Stimulated activated effector memory CD8-positive, alpha-beta T cell treated with anti-CD3 and anti-CD28 coated beads, Interleukin-12 subunit alpha, Interleukin-12 subunit beta, amount 100 ng/mL, for 72 hours (primary cell): ENCODE data around the gene CCNL1.

Experiments
- ATAC-seq: fragments of 150-1000 bp; cut with Tn5 transposase; 2 replicates; pipeline ENCODE4 v1.10.0; 2021
- DNase-seq, 2 donors: peaks; one replicate each; pipeline ENCODE4 v3.0.0; 2021 to 2022; ENCODE audit warnings: low spot score in 2 of 2
- H3K27ac Mint-ChIP-seq: one replicate; pipeline ENCODE4 v1.8.0; 2022; ENCODE audit warnings: mild to moderate bottlenecking, mixed read lengths
- H3K36me3 Mint-ChIP-seq: one replicate; pipeline ENCODE4 v1.8.0; 2022; ENCODE audit warnings: mild to moderate bottlenecking, mixed read lengths
- H3K4me1 Mint-ChIP-seq: one replicate; pipeline ENCODE4 v1.8.0; 2022; ENCODE audit warnings: mixed read lengths
- H3K4me3 Mint-ChIP-seq: one replicate; pipeline ENCODE4 v1.8.0; 2022; ENCODE audit warnings: mild to moderate bottlenecking, mixed read lengths
- H3K9me3 Mint-ChIP-seq: one replicate; pipeline ENCODE4 v1.8.0; 2022; ENCODE audit warnings: mixed read lengths

CCNL1 gene

GRCh38 chr3:157157836-157158235 lies 2.1 kb downstream of the CCNL1 start:
- H3K9me3 Mint-ChIP-seq: no peaks in the 10 kb centered on the region
- ATAC-seq (no peak), DNase-seq (no peak)
- peaks cover 83% of the 10 kb centered on the region for H3K36me3 Mint-ChIP-seq
- H3K27ac Mint-ChIP-seq: peak overlapping the region; percentile 98
- peaks cover 61% of the 10 kb centered on the region for H3K4me1 Mint-ChIP-seq
- H3K4me3 Mint-ChIP-seq: peak overlapping the region; percentile 86

GRCh38 chr3:157156837-157157635 lies 2.9 kb downstream of the CCNL1 start:
- Mint-ChIP-seq H3K9me3 (no peaks in the 10 kb centered on the region), H3K4me3 (peak overlapping the region; percentile 86), H3K4me1 (peaks cover 61% of the 10 kb centered on the region), H3K36me3 (peaks cover 91% of the 10 kb centered on the region), H3K27ac (peak overlapping the region; percentile 98)
- ATAC-seq: no peak
- DNase-seq: no peak

- Mint-ChIP-seq H3K27ac (peak overlapping the region; percentile 98), H3K9me3 (no peaks in the 10 kb centered on the region), H3K4me3 (peak overlapping the region; percentile 86), H3K4me1 (peaks cover 57% of the 10 kb centered on the region), H3K36me3 (peaks cover 100% of the 10 kb centered on the region)
- ATAC-seq (no peak), DNase-seq (no peak)
Measured at GRCh38 chr3:157155591-157155990, 4.4 kb downstream of the CCNL1 start.

- H3K4me1 Mint-ChIP-seq: peaks cover 57% of the 10 kb centered on the region
- peak overlapping the region; percentile 86 for H3K4me3 Mint-ChIP-seq
- H3K27ac Mint-ChIP-seq: peak overlapping the region; percentile 98
Measured at GRCh38 chr3:157154563-157155330, 5.2 kb downstream of the CCNL1 start.

GRCh38 chr3:157152930-157153329 lies 7.0 kb downstream of the CCNL1 start:
- Mint-ChIP-seq H3K9me3 (no peaks in the 10 kb centered on the region), H3K4me1 (peaks cover 65% of the 10 kb centered on the region), H3K36me3 (peaks cover 100% of the 10 kb centered on the region), H3K4me3 (no peak overlapping the region), H3K27ac (peak overlapping the region; percentile 69)
- ATAC-seq (no peak), DNase-seq (no peak)

More at GRCh38 chr3:157154563-157155330, 5.2 kb downstream of the CCNL1 start:
- Mint-ChIP-seq H3K9me3 (no peaks in the 10 kb centered on the region), H3K36me3 (peaks cover 100% of the 10 kb centered on the region)
- ATAC-seq: no peak
- DNase-seq: no peak

GRCh38 chr3:157152438-157152837 lies 7.5 kb downstream of the CCNL1 start:
- ATAC-seq (no peak), DNase-seq (no peak)
- peaks cover 60% of the 10 kb centered on the region for H3K4me1 Mint-ChIP-seq
- H3K36me3 Mint-ChIP-seq: peaks cover 100% of the 10 kb centered on the region
- H3K27ac Mint-ChIP-seq: no peak overlapping the region
- no peaks in the 10 kb centered on the region for H3K9me3 Mint-ChIP-seq
- H3K4me3 Mint-ChIP-seq: no peak overlapping the region

- H3K4me1 Mint-ChIP-seq: peaks cover 54% of the 10 kb centered on the region
- DNase-seq (no peak), ATAC-seq (no peak)
- H3K27ac Mint-ChIP-seq: peak overlapping the region; percentile 79
- no peak overlapping the region for H3K4me3 Mint-ChIP-seq
- peaks cover 100% of the 10 kb centered on the region for H3K36me3 Mint-ChIP-seq
- H3K9me3 Mint-ChIP-seq: no peaks in the 10 kb centered on the region
Measured at GRCh38 chr3:157151627-157152026, 8.3 kb downstream of the CCNL1 start.

- peaks cover 49% of the 10 kb centered on the region for H3K4me1 Mint-ChIP-seq
- H3K9me3 Mint-ChIP-seq: no peaks in the 10 kb centered on the region
- no peak for ATAC-seq
- H3K4me3 Mint-ChIP-seq: no peak overlapping the region
- peak overlapping the region; percentile 79 for H3K27ac Mint-ChIP-seq
- DNase-seq: no peak
- peaks cover 100% of the 10 kb centered on the region for H3K36me3 Mint-ChIP-seq
Measured at GRCh38 chr3:157151151-157151550, 8.8 kb downstream of the CCNL1 start.

GRCh38 chr3:157149136-157149696 lies 10.7 kb downstream of the CCNL1 start:
- no peak for DNase-seq
- Mint-ChIP-seq H3K27ac (peak overlapping the region; percentile 81), H3K4me3 (no peak overlapping the region), H3K4me1 (peaks cover 30% of the 10 kb centered on the region), H3K36me3 (peaks cover 100% of the 10 kb centered on the region), H3K9me3 (no peaks in the 10 kb centered on the region)
- no peak for ATAC-seq

GRCh38 chr3:157148196-157148889 lies 11.6 kb downstream of the CCNL1 start:
- H3K9me3 Mint-ChIP-seq: no peaks in the 10 kb centered on the region
- H3K36me3 Mint-ChIP-seq: peaks cover 100% of the 10 kb centered on the region
- H3K4me1 Mint-ChIP-seq: peaks cover 25% of the 10 kb centered on the region
- DNase-seq (no peak), ATAC-seq (peak; percentile 86)
- H3K27ac Mint-ChIP-seq: peak overlapping the region; percentile 81
- no peak overlapping the region for H3K4me3 Mint-ChIP-seq

GRCh38 chr3:157147099-157147803 lies 12.7 kb downstream of the CCNL1 start:
- H3K36me3 Mint-ChIP-seq: peaks cover 100% of the 10 kb centered on the region
- no peak for DNase-seq
- no peak overlapping the region for H3K4me3 Mint-ChIP-seq
- peak overlapping the region; percentile 69 for H3K27ac Mint-ChIP-seq
- no peak for ATAC-seq
- no peaks in the 10 kb centered on the region for H3K9me3 Mint-ChIP-seq
- H3K4me1 Mint-ChIP-seq: peaks cover 21% of the 10 kb centered on the region

- Mint-ChIP-seq H3K9me3 (no peaks in the 10 kb centered on the region), H3K36me3 (peaks cover 95% of the 10 kb centered on the region), H3K27ac (peak overlapping the region; percentile 69), H3K4me3 (no peak overlapping the region), H3K4me1 (peaks cover 15% of the 10 kb centered on the region)
- ATAC-seq: no peak
- DNase-seq: no peak
Measured at GRCh38 chr3:157145606-157146322, 14.2 kb downstream of the CCNL1 start.

GRCh38 chr3:157142315-157142714 lies 17.6 kb downstream of the CCNL1 start:
- Mint-ChIP-seq H3K36me3 (peaks cover 86% of the 10 kb centered on the region), H3K4me1 (peaks cover 6% of the 10 kb centered on the region), H3K4me3 (no peak overlapping the region), H3K9me3 (no peaks in the 10 kb centered on the region), H3K27ac (no peak overlapping the region)
- no peak for ATAC-seq
- DNase-seq: peak in 1 of 2 donors; percentile 35

GRCh38 chr3:157139938-157140534 lies 19.9 kb downstream of the CCNL1 start:
- H3K27ac Mint-ChIP-seq: no peak overlapping the region
- peaks cover 63% of the 10 kb centered on the region for H3K36me3 Mint-ChIP-seq
- no peak overlapping the region for H3K4me3 Mint-ChIP-seq
- DNase-seq (no peak), ATAC-seq (no peak)
- H3K9me3 Mint-ChIP-seq: no peaks in the 10 kb centered on the region
- peaks cover 6% of the 10 kb centered on the region for H3K4me1 Mint-ChIP-seq
